Esophagus squamous epithelium (tissue), 5 donors: ENCODE data around the gene ZNF784. TPM values are rescaled to one million over a fixed set of nuclear protein-coding genes. Genes with fewer than 3 reads are reported as not detected.

Source experiments
- DNase-seq: peaks from one replicate; lab custom pipeline; 2025; lab: John Stamatoyannopoulos, UW
- H3K27ac ChIP-seq, 4 donors: fragments of 200-600 bp; sonication (generic); one replicate each; pipeline ENCODE4 v1.5.1; 2016 to 2019; ENCODE audit warnings: mild to moderate bottlenecking in 1 of 4
- H3K27me3 ChIP-seq, 4 donors: fragments of 200-600 bp; sonication (generic); 1 replicate in 3 of 4; 2 replicates in 1 of 4; pipeline versions ENCODE4 v1.5.1 to v1.6.0; 2017 to 2021; ENCODE audit warnings: antibody characterized with exemption in 1 of 4
- H3K36me3 ChIP-seq, 3 donors: fragments of 200-600 bp; sonication (generic); one replicate each; pipeline ENCODE4 v1.5.1; 2016 to 2019
- H3K4me1 ChIP-seq, 3 donors: fragments of 200-600 bp; sonication (generic); one replicate each; pipeline ENCODE4 v1.5.1; 2017 to 2019
- H3K4me3 ChIP-seq, 4 donors: fragments of 200-600 bp; sonication (generic); 1 replicate in 3 of 4; 2 replicates in 1 of 4; pipeline ENCODE4 v1.5.1; 2016 to 2019; ENCODE audit warnings: mild to moderate bottlenecking in 2 of 4, moderate library complexity in 1 of 4
- H3K9me3 ChIP-seq, 3 donors: fragments of 200-600 bp; sonication (generic); one replicate each; pipeline ENCODE4 v1.5.1; 2016 to 2019
- POLR2A ChIP-seq, 4 donors: fragments of 450-650 bp; IDR thresholded peaks; one replicate each; pipeline ENCODE4 v1.6.1; 2017; ENCODE audit warnings: antibody characterized with exemption in 4 of 4, mild to moderate bottlenecking in 4 of 4, moderate library complexity in 3 of 4
- WGBS, 2 donors: methylation state at CpG; one replicate each; pipeline ENCODE4 v1.1.5; 2018; 5-methylcytosine and 5-hydroxymethylcytosine counted together
- intact Hi-C: fragments of 100-400 bp; cut with DNase I; formaldehyde crosslinking; loops from one replicate; pipeline ENCODE4 v1.15.0; 2022
- total RNA-seq, 4 donors: library from RNA; depleted of rRNA; stranded (reverse); fragments of >200 nt; gene quantifications; one replicate each; pipeline ENCODE4 v1.1.0, GENCODE V29; 2016
- TF ChIP-seq, protein P1 (sequence below), 6 experiments: fragments of 450-650 bp in 4 of 6; fragments of 200-600 bp in 2 of 6; sonication (generic) in 2 of 6; IDR thresholded peaks; one replicate each; pipeline ENCODE4 v1.5.1; 2016 to 2019; ENCODE audit warnings: antibody characterized with exemption in 6 of 6, mild to moderate bottlenecking in 4 of 6, moderate library complexity in 4 of 6
- donor health status: DM: yes; HTN: yes; CAD: no.

Gene ZNF784
- total RNA-seq, 4 donors from 2014 or later: 2.9 to 6.9 (median 4.4) TPM

DNA sequence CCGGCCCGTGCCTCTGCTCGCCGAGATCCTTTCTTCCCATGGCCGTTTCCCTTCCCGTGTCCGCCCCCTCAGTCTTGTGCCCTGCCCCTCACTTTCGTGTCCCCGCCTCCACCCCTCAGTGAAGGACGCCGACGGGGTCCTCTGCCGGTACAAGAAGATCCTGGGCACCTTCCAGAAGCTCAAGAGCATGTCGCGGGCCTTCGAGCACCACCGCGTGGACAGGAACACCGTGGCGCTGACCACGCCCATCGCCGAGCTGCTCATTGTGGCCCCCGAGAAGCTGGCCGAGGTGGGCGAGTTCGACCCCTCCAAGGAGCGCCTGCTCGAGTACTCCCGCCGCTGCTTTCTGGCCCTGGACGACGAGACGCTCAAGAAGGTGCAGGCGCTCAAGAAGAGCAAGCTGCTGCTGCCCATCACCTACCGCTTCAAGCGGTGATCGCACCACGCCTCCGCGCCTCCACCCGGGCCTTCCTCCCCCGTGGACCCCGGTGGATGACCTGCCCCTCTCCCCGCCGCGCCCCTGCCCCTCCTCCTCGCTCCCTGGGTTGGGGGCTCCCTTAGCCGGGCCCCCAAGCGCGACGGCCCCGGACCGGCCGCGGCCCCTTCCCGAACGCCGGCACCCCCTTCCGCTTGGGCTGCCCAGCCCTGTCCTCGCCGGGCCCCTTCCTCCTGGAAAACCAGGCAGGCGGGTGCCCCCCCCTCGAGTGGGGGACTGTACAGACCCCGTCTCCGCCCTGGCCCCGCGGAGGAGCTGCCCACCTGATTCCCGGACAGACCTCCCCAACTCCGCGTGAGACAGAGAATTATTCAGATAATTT is 28.2 kb upstream of the ZNF784 start:
- no peaks in the 10 kb centered on the region for H3K9me3 ChIP-seq
- intact Hi-C loops: no loop called here
- DNase-seq: no peak
- no peak for TF ChIP-seq POLR2A (IDR thresholded peaks at IDR 0.05)
- TF ChIP-seq, protein P1, sequence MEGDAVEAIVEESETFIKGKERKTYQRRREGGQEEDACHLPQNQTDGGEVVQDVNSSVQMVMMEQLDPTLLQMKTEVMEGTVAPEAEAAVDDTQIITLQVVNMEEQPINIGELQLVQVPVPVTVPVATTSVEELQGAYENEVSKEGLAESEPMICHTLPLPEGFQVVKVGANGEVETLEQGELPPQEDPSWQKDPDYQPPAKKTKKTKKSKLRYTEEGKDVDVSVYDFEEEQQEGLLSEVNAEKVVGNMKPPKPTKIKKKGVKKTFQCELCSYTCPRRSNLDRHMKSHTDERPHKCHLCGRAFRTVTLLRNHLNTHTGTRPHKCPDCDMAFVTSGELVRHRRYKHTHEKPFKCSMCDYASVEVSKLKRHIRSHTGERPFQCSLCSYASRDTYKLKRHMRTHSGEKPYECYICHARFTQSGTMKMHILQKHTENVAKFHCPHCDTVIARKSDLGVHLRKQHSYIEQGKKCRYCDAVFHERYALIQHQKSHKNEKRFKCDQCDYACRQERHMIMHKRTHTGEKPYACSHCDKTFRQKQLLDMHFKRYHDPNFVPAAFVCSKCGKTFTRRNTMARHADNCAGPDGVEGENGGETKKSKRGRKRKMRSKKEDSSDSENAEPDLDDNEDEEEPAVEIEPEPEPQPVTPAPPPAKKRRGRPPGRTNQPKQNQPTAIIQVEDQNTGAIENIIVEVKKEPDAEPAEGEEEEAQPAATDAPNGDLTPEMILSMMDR (IDR thresholded peaks at IDR 0.05): no peak
- H3K36me3 ChIP-seq: peaks cover 0 to 28% (median 0%) of the 10 kb centered on the region in 3 donors
- H3K27me3 ChIP-seq: no peaks in the 10 kb centered on the region
- peaks cover 33 to 64% (median 36%) of the 10 kb centered on the region in 3 donors for H3K4me1 ChIP-seq
- 82 to 92% methylated on average over 16 to 18 of the region's 71 CpGs for WGBS, 2 donors
- H3K27ac ChIP-seq: peak overlapping the region in 2 of 4 donors; percentile 99 to 100
- no peak overlapping the region for H3K4me3 ChIP-seq

DNA sequence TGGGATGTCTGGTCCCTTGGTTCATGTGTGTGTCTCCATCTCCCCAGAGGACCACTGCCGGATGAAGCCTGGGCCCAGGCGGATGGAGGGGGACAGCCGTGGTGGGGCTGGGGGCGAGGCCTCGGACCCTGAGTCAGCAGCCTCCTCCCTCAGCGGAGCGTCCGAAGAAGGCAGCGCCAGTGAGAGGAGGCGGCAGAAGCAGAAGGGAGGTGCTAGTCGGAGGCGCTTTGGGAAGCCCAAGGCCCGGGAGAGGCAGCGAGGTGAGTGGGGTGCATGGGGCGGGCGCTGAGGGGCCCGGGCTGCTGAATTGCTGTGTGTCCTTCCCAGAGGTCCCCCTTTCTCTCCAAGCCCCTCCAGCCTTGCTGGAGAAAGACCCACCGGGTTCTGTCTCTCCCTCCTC is 26.9 kb upstream of the ZNF784 start:
- intact Hi-C loops: no loop called here
- H3K4me3 ChIP-seq: no peak overlapping the region
- no peak for DNase-seq
- TF ChIP-seq, protein P1 (IDR thresholded peaks at IDR 0.05): no peak
- no peak for TF ChIP-seq POLR2A (IDR thresholded peaks at IDR 0.05)
- H3K4me1 ChIP-seq: peaks cover 26 to 64% (median 27%) of the 10 kb centered on the region in 3 donors
- no peak overlapping the region for H3K27ac ChIP-seq
- WGBS, 2 donors: 89 to 100% methylated on average over 1 to 9 of the region's 18 CpGs
- H3K36me3 ChIP-seq: peaks cover 0 to 28% (median 0%) of the 10 kb centered on the region in 3 donors
- no peaks in the 10 kb centered on the region for H3K27me3 ChIP-seq
- no peaks in the 10 kb centered on the region for H3K9me3 ChIP-seq

- no peak for DNase-seq
- Histone ChIP-seq H3K4me3 (no peak overlapping the region), H3K4me1 (peaks cover 21 to 60% (median 22%) of the 10 kb centered on the region in 3 donors), H3K9me3 (no peaks in the 10 kb centered on the region), H3K27me3 (no peaks in the 10 kb centered on the region), H3K27ac (no peak overlapping the region), H3K36me3 (peaks cover 0 to 31% (median 0%) of the 10 kb centered on the region in 3 donors)
- intact Hi-C loops: no loop called here
- 80 to 96% methylated on average over 1 to 12 of the region's 17 CpGs for WGBS, 2 donors
- no peak for TF ChIP-seq POLR2A (IDR thresholded peaks at IDR 0.05)
- TF ChIP-seq, protein P1 (IDR thresholded peaks at IDR 0.05): no peak
These were observed 26.4 kb upstream of the ZNF784 start for GRCh38 chr19:55650602-55651230.

- H3K27ac ChIP-seq: no peak overlapping the region
- WGBS, 2 donors: 85 to 95% methylated on average over 2 to 4 of the region's 4 CpGs
- H3K36me3 ChIP-seq: peaks cover 0 to 37% (median 5%) of the 10 kb centered on the region in 3 donors
- DNase-seq: no peak
- intact Hi-C loops: no loop called here
- H3K9me3 ChIP-seq: no peaks in the 10 kb centered on the region
- H3K4me3 ChIP-seq: no peak overlapping the region
- H3K27me3 ChIP-seq: no peaks in the 10 kb centered on the region
- TF ChIP-seq, protein P1 (IDR thresholded peaks at IDR 0.05): no peak
- no peak for TF ChIP-seq POLR2A (IDR thresholded peaks at IDR 0.05)
- H3K4me1 ChIP-seq: peaks cover 21 to 61% (median 25%) of the 10 kb centered on the region in 3 donors
These were observed 25.8 kb upstream of the ZNF784 start for GRCh38 chr19:55650126-55650557.
